Measurements from ENCODE around the gene DUS2. TPM values are rescaled to one million over a fixed set of nuclear protein-coding genes. Genes with fewer than 3 reads are reported as not detected.

Gene DUS2
- total and polyA plus RNA-seq, 2 of the 8 experiments (the other 6 are each of a cell fraction or from before 2014, with no cell fraction given): 17.2 to 27.0 TPM

GRCh38 chr16:67993207-67994039 is 29.7 kb upstream of the DUS2 start (continued):
- TF ChIP-seq CHD7 (IDR thresholded peaks at IDR 0.05; ENCODE audit: insufficient replicate concordance, low read length) (no peak), HDAC6 (IDR thresholded peaks at IDR 0.05; ENCODE audit: low read depth, low read length) (no peak), KDM1A (IDR thresholded peaks at IDR 0.05; ENCODE audit: borderline replicate concordance, low read length) (no peak), TAF1 (IDR thresholded peaks at IDR 0.05; ENCODE audit: low read depth, low read length) (0 out of 2 replicates have a peak, but pooled peaks have one; percentile 19), POLR2AphosphoS5 (IDR thresholded peaks at IDR 0.05; ENCODE audit: low read depth, low read length) (no peak), CTBP2 (IDR thresholded peaks at IDR 0.05; ENCODE audit: borderline replicate concordance, insufficient read depth, insufficient read length, low read length) (no peak), HDAC2 (IDR thresholded peaks at IDR 0.05; ENCODE audit: borderline replicate concordance in 1 of 2, low read depth in 2 of 2, low read length in 2 of 2) (peak; percentile 63 to 92; a peak in 2 of 4 replicates), BACH1 (IDR thresholded peaks at IDR 0.05; ENCODE audit: low read length) (peak; percentile 85), CEBPB (IDR thresholded peaks at IDR 0.05; ENCODE audit: low read depth, low read length) (no peak)

Measured in H1 (cell line).